ENCODE measurements around the gene BCAS3. TPM values are rescaled to one million over a fixed set of nuclear protein-coding genes. Genes with fewer than 3 reads are reported as not detected.
A peak's percentile ranks its signal among the peaks of the same experiment; 100 is the strongest.

Gene BCAS3
- total and polyA plus RNA-seq, 3 experiments from 2014 or later: 10.7 to 35.3 (median 13.5) TPM

GRCh38 chr17:61314368-61315078 lies 636.9 kb downstream of the BCAS3 start:
- CTCF ChIA-PET: no interaction called here
- H3K4me3 ChIP-seq (ENCODE audit: low read length): no peak overlapping the region
- Mint-ChIP-seq H3K4me1 (no peaks in the 10 kb centered on the region), H3K9me3 (peaks cover 0 to 1% (median 0%) of the 10 kb centered on the region in 5 donors), H3K4me3 (no peak overlapping the region), H3K27me3 (peaks cover 0 to 4% of the 10 kb centered on the region in 2 donors), H3K36me3 (no peaks in the 10 kb centered on the region), H3K27ac (no peak overlapping the region)
- no peaks in the 10 kb centered on the region for H3K27me3 ChIP-seq (ENCODE audit: insufficient read depth, low read length, poor library complexity, severe bottlenecking)
- no peaks in the 10 kb centered on the region for H3K36me3 ChIP-seq (ENCODE audit: insufficient read depth, low read length)
- H3K4me1 ChIP-seq (ENCODE audit: insufficient read depth, low read length): no peaks in the 10 kb centered on the region
- no peak for DNase-seq
- no peak overlapping the region for H3K27ac ChIP-seq (ENCODE audit: low read depth, low read length)
- no peaks in the 10 kb centered on the region for H3K9me3 ChIP-seq (ENCODE audit: low read length)
- POLR2A ChIA-PET: no interaction called here

- no peak overlapping the region for H3K27ac Mint-ChIP-seq
- Histone ChIP-seq H3K27me3 (ENCODE audit: insufficient read depth, low read length, poor library complexity, severe bottlenecking) (no peaks in the 10 kb centered on the region), H3K4me1 (ENCODE audit: insufficient read depth, low read length) (no peaks in the 10 kb centered on the region), H3K27ac (ENCODE audit: low read depth, low read length) (no peak overlapping the region), H3K9me3 (ENCODE audit: low read length) (no peaks in the 10 kb centered on the region), H3K36me3 (ENCODE audit: insufficient read depth, low read length) (no peaks in the 10 kb centered on the region), H3K4me3 (ENCODE audit: low read length) (no peak overlapping the region)
- DNase-seq: no peak
- peaks cover 0 to 3% (median 0%) of the 10 kb centered on the region in 3 donors for H3K36me3 Mint-ChIP-seq
- ChIA-PET CTCF (no interaction called here), POLR2A (no interaction called here)
- H3K4me1 Mint-ChIP-seq: no peaks in the 10 kb centered on the region
- H3K9me3 Mint-ChIP-seq: peaks cover 0 to 1% (median 0%) of the 10 kb centered on the region in 5 donors
- H3K4me3 Mint-ChIP-seq: no peak overlapping the region
- peaks cover 0 to 4% of the 10 kb centered on the region in 2 donors for H3K27me3 Mint-ChIP-seq
Measured at GRCh38 chr17:61316633-61317032, 639.0 kb downstream of the BCAS3 start.

- DNase-seq: no peak
- Mint-ChIP-seq H3K36me3 (peaks cover 0 to 3% (median 0%) of the 10 kb centered on the region in 3 donors), H3K9me3 (peaks cover 0 to 1% (median 0%) of the 10 kb centered on the region in 5 donors), H3K27me3 (peaks cover 0 to 4% of the 10 kb centered on the region in 2 donors), H3K27ac (peak overlapping the region in 1 of 8 donors; percentile 25), H3K4me1 (no peaks in the 10 kb centered on the region), H3K4me3 (no peak overlapping the region)
- no peaks in the 10 kb centered on the region for H3K9me3 ChIP-seq (ENCODE audit: low read length)
- H3K27ac ChIP-seq (ENCODE audit: low read depth, low read length): no peak overlapping the region
- ChIA-PET POLR2A (no interaction called here), CTCF (no interaction called here)
- H3K27me3 ChIP-seq (ENCODE audit: insufficient read depth, low read length, poor library complexity, severe bottlenecking): no peaks in the 10 kb centered on the region
- no peaks in the 10 kb centered on the region for H3K4me1 ChIP-seq (ENCODE audit: insufficient read depth, low read length)
- no peaks in the 10 kb centered on the region for H3K36me3 ChIP-seq (ENCODE audit: insufficient read depth, low read length)
- H3K4me3 ChIP-seq (ENCODE audit: low read length): no peak overlapping the region
Measured at GRCh38 chr17:61317779-61318178, 640.1 kb downstream of the BCAS3 start.

- Mint-ChIP-seq H3K36me3 (peaks cover 0 to 3% (median 0%) of the 10 kb centered on the region in 3 donors), H3K27me3 (peaks cover 0 to 4% of the 10 kb centered on the region in 2 donors), H3K4me1 (no peaks in the 10 kb centered on the region), H3K9me3 (peaks cover 0 to 1% (median 0%) of the 10 kb centered on the region in 5 donors), H3K27ac (no peak overlapping the region), H3K4me3 (no peak overlapping the region)
- no peaks in the 10 kb centered on the region for H3K27me3 ChIP-seq (ENCODE audit: insufficient read depth, low read length, poor library complexity, severe bottlenecking)
- H3K4me3 ChIP-seq (ENCODE audit: low read length): no peak overlapping the region
- no peaks in the 10 kb centered on the region for H3K36me3 ChIP-seq (ENCODE audit: insufficient read depth, low read length)
- no peaks in the 10 kb centered on the region for H3K9me3 ChIP-seq (ENCODE audit: low read length)
- POLR2A ChIA-PET: no interaction called here
- CTCF ChIA-PET: no interaction called here
- DNase-seq: no peak
- no peak overlapping the region for H3K27ac ChIP-seq (ENCODE audit: low read depth, low read length)
- H3K4me1 ChIP-seq (ENCODE audit: insufficient read depth, low read length): no peaks in the 10 kb centered on the region
Measured at GRCh38 chr17:61318684-61319098, 641.0 kb downstream of the BCAS3 start.

- Mint-ChIP-seq H3K4me3 (no peak overlapping the region), H3K36me3 (peaks cover 0 to 3% (median 0%) of the 10 kb centered on the region in 3 donors), H3K9me3 (no peaks in the 10 kb centered on the region), H3K4me1 (no peaks in the 10 kb centered on the region), H3K27me3 (no peaks in the 10 kb centered on the region), H3K27ac (no peak overlapping the region)
- no peaks in the 10 kb centered on the region for H3K4me1 ChIP-seq (ENCODE audit: insufficient read depth, low read length)
- H3K27ac ChIP-seq (ENCODE audit: low read depth, low read length): no peak overlapping the region
- DNase-seq: no peak
- no peaks in the 10 kb centered on the region for H3K36me3 ChIP-seq (ENCODE audit: insufficient read depth, low read length)
- ChIA-PET POLR2A (no interaction called here), CTCF (no interaction called here)
- no peak overlapping the region for H3K4me3 ChIP-seq (ENCODE audit: low read length)
- H3K9me3 ChIP-seq (ENCODE audit: low read length): no peaks in the 10 kb centered on the region
- H3K27me3 ChIP-seq (ENCODE audit: insufficient read depth, low read length, poor library complexity, severe bottlenecking): no peaks in the 10 kb centered on the region
Measured at GRCh38 chr17:61321344-61321743, 643.7 kb downstream of the BCAS3 start.

GRCh38 chr17:61322325-61323002 lies 644.8 kb downstream of the BCAS3 start:
- POLR2A ChIA-PET: no interaction called here
- Histone ChIP-seq H3K9me3 (ENCODE audit: low read length) (no peaks in the 10 kb centered on the region), H3K4me1 (ENCODE audit: insufficient read depth, low read length) (no peaks in the 10 kb centered on the region), H3K27ac (ENCODE audit: low read depth, low read length) (no peak overlapping the region), H3K36me3 (ENCODE audit: insufficient read depth, low read length) (no peaks in the 10 kb centered on the region), H3K4me3 (ENCODE audit: low read length) (no peak overlapping the region), H3K27me3 (ENCODE audit: insufficient read depth, low read length, poor library complexity, severe bottlenecking) (no peaks in the 10 kb centered on the region)
- peaks cover 0 to 3% (median 0%) of the 10 kb centered on the region in 3 donors for H3K36me3 Mint-ChIP-seq
- H3K4me1 Mint-ChIP-seq: no peaks in the 10 kb centered on the region
- no peak overlapping the region for H3K4me3 Mint-ChIP-seq
- no peak for DNase-seq
- no peaks in the 10 kb centered on the region for H3K27me3 Mint-ChIP-seq
- H3K9me3 Mint-ChIP-seq: no peaks in the 10 kb centered on the region
- CTCF ChIA-PET: no interaction called here
- no peak overlapping the region for H3K27ac Mint-ChIP-seq

GRCh38 chr17:61323003-61323908 lies 645.6 kb downstream of the BCAS3 start:
- CTCF ChIA-PET: no interaction called here
- H3K4me1 Mint-ChIP-seq: no peaks in the 10 kb centered on the region

More at GRCh38 chr17:61323003-61323908, 645.6 kb downstream of the BCAS3 start:
- no peaks in the 10 kb centered on the region for H3K27me3 Mint-ChIP-seq
- H3K27ac ChIP-seq (ENCODE audit: low read depth, low read length): no peak overlapping the region
- no peaks in the 10 kb centered on the region for H3K4me1 ChIP-seq (ENCODE audit: insufficient read depth, low read length)
- no peaks in the 10 kb centered on the region for H3K9me3 ChIP-seq (ENCODE audit: low read length)
- no peaks in the 10 kb centered on the region for H3K27me3 ChIP-seq (ENCODE audit: insufficient read depth, low read length, poor library complexity, severe bottlenecking)
- H3K4me3 ChIP-seq (ENCODE audit: low read length): no peak overlapping the region
- H3K36me3 Mint-ChIP-seq: peaks cover 0 to 3% (median 0%) of the 10 kb centered on the region in 3 donors
- no peak overlapping the region for H3K4me3 Mint-ChIP-seq
- POLR2A ChIA-PET: no interaction called here
- no peaks in the 10 kb centered on the region for H3K36me3 ChIP-seq (ENCODE audit: insufficient read depth, low read length)
- H3K27ac Mint-ChIP-seq: peak overlapping the region in 1 of 8 donors; percentile 31
- H3K9me3 Mint-ChIP-seq: no peaks in the 10 kb centered on the region
- no peak for DNase-seq
